Measurements from ENCODE around the gene ENTPD2.

DNA sequence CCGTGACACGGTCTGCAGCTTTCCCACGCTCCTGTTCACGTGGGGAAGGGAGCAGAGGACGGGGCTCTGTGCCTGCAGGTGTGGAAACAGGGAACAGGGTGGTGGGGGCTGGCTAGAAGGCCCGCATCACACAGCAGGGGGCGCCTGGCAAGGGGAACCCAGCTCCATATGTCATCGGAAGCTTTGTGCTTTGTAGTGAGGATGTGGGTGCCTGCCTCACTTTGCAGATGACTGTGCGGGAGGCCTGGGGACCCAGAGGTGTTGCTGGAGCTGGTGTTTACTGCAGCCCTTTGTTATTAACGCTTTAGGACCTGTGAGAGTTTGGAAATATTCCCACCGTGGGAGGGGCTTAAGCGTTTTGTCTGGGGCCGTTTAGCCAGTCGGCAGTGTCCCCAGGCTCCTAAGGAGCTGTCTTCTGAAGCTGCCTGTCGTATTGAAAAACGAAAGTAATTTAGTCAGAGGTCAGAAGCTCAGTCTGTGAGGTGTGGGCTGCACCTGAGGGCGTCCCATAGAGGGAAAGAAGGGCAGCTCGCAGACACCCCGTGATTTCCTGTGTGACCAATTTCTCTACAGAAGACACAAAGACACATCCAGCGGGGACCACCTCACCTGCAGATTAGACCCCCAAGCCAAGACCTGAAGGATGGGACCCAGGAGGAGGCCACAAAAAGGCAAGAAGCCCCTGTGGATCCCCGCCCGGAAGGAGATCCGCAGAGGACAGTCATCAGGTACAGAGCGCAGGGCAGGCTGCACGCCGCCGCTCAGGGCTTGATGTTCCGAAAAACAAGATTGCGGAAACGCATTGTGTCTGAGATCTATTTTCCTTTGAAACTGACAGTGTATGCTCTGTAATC is 42.0 kb upstream of the ENTPD2 start:
- TF ChIP-seq POLR2A (IDR thresholded peaks at IDR 0.05) = no peak
- TF ChIP-seq, protein P1, sequence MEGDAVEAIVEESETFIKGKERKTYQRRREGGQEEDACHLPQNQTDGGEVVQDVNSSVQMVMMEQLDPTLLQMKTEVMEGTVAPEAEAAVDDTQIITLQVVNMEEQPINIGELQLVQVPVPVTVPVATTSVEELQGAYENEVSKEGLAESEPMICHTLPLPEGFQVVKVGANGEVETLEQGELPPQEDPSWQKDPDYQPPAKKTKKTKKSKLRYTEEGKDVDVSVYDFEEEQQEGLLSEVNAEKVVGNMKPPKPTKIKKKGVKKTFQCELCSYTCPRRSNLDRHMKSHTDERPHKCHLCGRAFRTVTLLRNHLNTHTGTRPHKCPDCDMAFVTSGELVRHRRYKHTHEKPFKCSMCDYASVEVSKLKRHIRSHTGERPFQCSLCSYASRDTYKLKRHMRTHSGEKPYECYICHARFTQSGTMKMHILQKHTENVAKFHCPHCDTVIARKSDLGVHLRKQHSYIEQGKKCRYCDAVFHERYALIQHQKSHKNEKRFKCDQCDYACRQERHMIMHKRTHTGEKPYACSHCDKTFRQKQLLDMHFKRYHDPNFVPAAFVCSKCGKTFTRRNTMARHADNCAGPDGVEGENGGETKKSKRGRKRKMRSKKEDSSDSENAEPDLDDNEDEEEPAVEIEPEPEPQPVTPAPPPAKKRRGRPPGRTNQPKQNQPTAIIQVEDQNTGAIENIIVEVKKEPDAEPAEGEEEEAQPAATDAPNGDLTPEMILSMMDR (IDR thresholded peaks at IDR 0.05) = peak in 1 of 5 experiments; percentile 26

Data from tibial nerve (tissue), 3 donors.